Measurements from ENCODE around the gene SND1. TPM values are rescaled to one million over a fixed set of nuclear protein-coding genes. Genes with fewer than 3 reads are reported as not detected.

The SND1 gene
- polyA plus RNA-seq, 3 donors: 46.5 to 97.3 (median 79.8) TPM

DNA sequence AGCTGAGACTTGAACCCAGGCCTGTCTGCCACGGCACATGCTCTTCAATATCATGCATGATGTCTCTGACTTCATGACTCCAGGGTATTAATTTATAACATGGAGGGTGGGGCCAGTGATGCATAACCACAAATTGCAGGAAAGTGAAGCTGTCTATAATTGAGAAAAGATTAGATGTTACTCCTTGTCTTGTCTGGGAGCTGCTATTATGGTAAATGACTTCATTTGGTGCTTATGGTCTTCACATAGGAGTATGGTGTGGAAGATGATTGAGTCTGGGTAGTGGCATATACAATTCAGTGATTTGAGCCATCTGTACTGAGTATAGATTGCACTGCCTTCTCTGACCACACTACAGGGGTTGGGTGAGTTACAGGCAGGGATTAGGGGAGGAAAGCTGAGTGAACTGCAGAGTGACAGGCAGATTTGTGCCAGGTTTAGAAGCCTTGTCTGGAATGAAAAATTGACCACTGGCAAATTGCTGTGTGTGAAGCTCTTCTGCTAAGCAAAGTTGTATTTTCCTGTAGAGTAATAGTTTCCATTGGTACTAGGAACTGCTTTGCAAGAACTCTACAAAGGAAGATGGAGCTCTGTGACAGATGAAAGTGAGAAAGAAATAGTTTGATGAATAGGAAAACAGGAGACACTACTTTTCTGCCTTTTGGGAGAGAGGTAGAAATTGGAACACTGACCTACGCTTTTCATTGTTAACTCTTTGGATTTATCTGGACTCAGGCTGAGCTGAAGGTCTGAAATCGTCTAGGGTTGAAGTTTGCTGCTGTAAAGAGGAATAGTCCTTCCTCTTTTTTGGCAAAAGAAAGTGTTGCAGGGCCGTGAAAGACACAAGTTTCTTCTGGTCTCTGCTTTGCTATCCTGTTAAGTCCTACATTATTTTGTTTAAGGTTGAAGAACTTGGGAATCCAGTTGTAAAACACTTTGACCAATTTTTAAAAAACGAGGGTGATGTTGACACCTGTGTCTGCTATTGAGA lies 2.7 kb downstream of the SND1 start:
- Histone ChIP-seq H3K4me1 (ENCODE audit: control insufficient read depth in 1 of 2, insufficient read depth in 2 of 2, low read length in 2 of 2) (peaks cover 56 to 70% of the 10 kb centered on the region in 2 donors), H3K9ac (ENCODE audit: insufficient read depth, low read length, poor library complexity, severe bottlenecking) (no peak overlapping the region), H3K9me3 (replicated peaks in 1 of 2; ENCODE audit: control insufficient read depth in 1 of 2, insufficient read depth in 1 of 2, low read length in 2 of 2) (no peaks in the 10 kb centered on the region), H3K4me3 (replicated peaks in 1 of 3; ENCODE audit: low read depth in 2 of 3, low read length in 3 of 3) (peak overlapping the region; percentile 3 to 53 (median 9)), H3K79me2 (ENCODE audit: insufficient read depth, low read length) (peaks cover 75% of the 10 kb centered on the region), H3K36me3 (replicated peaks in 1 of 2; ENCODE audit: control insufficient read depth in 1 of 2, insufficient read depth in 2 of 2, low read length in 2 of 2) (peaks cover 0 to 11% of the 10 kb centered on the region in 2 donors), H2AFZ (ENCODE audit: insufficient read depth, low read depth, low read length, poor library complexity, severe bottlenecking) (peak overlapping the region; percentile 58), H3K27me3 (ENCODE audit: control insufficient read depth in 2 of 2, insufficient read depth in 2 of 2, low read length in 2 of 2) (no peaks in the 10 kb centered on the region), H3K27ac (ENCODE audit: low read depth in 1 of 2, low read length in 2 of 2) (peak overlapping the region in 1 of 2 donors; percentile 74), H4K20me1 (ENCODE audit: insufficient read depth, low read length) (peaks cover 26% of the 10 kb centered on the region), H3K4me2 (replicated peaks; ENCODE audit: extremely low read depth, low read length, poor library complexity, severe bottlenecking) (peak overlapping the region; percentile 76)
- Mint-ChIP-seq H3K4me1 (peaks cover 66% of the 10 kb centered on the region), H3K27ac (peak overlapping the region; percentile 75 to 94 (median 87)), H3K9me3 (peaks cover 0 to 7% (median 0%) of the 10 kb centered on the region in 7 donors), H3K4me3 (peak overlapping the region; percentile 66 to 84), H3K27me3 (ENCODE audit: low read depth in 3 of 3) (peaks cover 0 to 2% (median 0%) of the 10 kb centered on the region in 3 donors), H3K36me3 (peaks cover 7 to 16% of the 10 kb centered on the region in 2 donors)
- 44% methylated on average over 3 of the region's 5 CpGs for WGBS (ENCODE audit: insufficient coverage)
- TF ChIP-seq, protein P1, sequence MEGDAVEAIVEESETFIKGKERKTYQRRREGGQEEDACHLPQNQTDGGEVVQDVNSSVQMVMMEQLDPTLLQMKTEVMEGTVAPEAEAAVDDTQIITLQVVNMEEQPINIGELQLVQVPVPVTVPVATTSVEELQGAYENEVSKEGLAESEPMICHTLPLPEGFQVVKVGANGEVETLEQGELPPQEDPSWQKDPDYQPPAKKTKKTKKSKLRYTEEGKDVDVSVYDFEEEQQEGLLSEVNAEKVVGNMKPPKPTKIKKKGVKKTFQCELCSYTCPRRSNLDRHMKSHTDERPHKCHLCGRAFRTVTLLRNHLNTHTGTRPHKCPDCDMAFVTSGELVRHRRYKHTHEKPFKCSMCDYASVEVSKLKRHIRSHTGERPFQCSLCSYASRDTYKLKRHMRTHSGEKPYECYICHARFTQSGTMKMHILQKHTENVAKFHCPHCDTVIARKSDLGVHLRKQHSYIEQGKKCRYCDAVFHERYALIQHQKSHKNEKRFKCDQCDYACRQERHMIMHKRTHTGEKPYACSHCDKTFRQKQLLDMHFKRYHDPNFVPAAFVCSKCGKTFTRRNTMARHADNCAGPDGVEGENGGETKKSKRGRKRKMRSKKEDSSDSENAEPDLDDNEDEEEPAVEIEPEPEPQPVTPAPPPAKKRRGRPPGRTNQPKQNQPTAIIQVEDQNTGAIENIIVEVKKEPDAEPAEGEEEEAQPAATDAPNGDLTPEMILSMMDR (IDR thresholded peaks at IDR 0.05): no peak
- DNase-seq: peak in 2 of 3 donors; percentile 21 to 29
- intact Hi-C loops (cut with micrococcal nuclease): loop anchor here (5.0 to 10.0 kb wide), 2 partner anchors 67 to 260 kb away; partner anchors contain the start of genes ARF5 (in 1 of the 2), GCC1 (in 1 of the 2) and ZNF800 (in 1 of the 2)

DNA sequence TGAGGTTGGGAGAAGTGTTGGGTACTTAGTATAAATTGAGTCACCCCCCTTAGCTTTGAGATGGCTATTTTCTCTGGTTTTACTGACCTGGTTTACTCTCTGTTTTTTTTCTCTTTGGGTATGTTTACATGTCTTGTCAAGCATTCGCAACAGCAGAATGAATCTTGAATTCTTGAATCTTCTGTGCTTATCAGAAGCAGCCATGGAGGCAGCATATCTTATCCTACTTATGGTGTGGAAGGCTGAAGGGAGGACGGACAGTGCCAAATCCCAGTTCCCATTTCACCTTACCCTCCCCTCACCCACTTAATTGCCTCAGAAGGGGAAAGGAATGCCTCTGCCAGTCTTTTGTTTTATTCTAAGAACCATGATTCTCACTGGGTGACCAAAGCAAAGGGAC lies 3.7 kb downstream of the SND1 start:
- H3K27ac ChIP-seq (ENCODE audit: low read depth in 1 of 2, low read length in 2 of 2): peak overlapping the region in 1 of 2 donors; percentile 74
- intact Hi-C loops (cut with micrococcal nuclease): loop anchor here in 1 of 2 donors (10.0 kb wide), 1 partner anchor 261 kb away; the partner anchor contains the start of gene ZNF800
- H3K4me3 Mint-ChIP-seq: no peak overlapping the region
- H3K36me3 ChIP-seq (replicated peaks in 1 of 2; ENCODE audit: control insufficient read depth in 1 of 2, insufficient read depth in 2 of 2, low read length in 2 of 2): peaks cover 0 to 22% of the 10 kb centered on the region in 2 donors
- peaks cover 35% of the 10 kb centered on the region for H4K20me1 ChIP-seq (ENCODE audit: insufficient read depth, low read length)
- peaks cover 0 to 7% (median 0%) of the 10 kb centered on the region in 7 donors for H3K9me3 Mint-ChIP-seq
- H3K27me3 Mint-ChIP-seq (ENCODE audit: low read depth in 3 of 3): peaks cover 0 to 2% (median 0%) of the 10 kb centered on the region in 3 donors
- peaks cover 14 to 26% of the 10 kb centered on the region in 2 donors for H3K36me3 Mint-ChIP-seq
- H3K4me1 ChIP-seq (ENCODE audit: control insufficient read depth in 1 of 2, insufficient read depth in 2 of 2, low read length in 2 of 2): peaks cover 61 to 71% of the 10 kb centered on the region in 2 donors
- TF ChIP-seq, protein P1 (IDR thresholded peaks at IDR 0.05): no peak
- peak overlapping the region in 1 of 3 experiments; percentile 53 for H3K4me3 ChIP-seq (replicated peaks in 1 of 3; ENCODE audit: low read depth in 2 of 3, low read length in 3 of 3)
- peak overlapping the region; percentile 25 to 94 (median 86) for H3K27ac Mint-ChIP-seq
- peaks cover 71% of the 10 kb centered on the region for H3K4me1 Mint-ChIP-seq
- H3K27me3 ChIP-seq (ENCODE audit: control insufficient read depth in 2 of 2, insufficient read depth in 2 of 2, low read length in 2 of 2): no peaks in the 10 kb centered on the region
- H3K4me2 ChIP-seq (replicated peaks; ENCODE audit: extremely low read depth, low read length, poor library complexity, severe bottlenecking): peak overlapping the region; percentile 76
- no peak overlapping the region for H2AFZ ChIP-seq (ENCODE audit: insufficient read depth, low read depth, low read length, poor library complexity, severe bottlenecking)
- no peak overlapping the region for H3K9ac ChIP-seq (ENCODE audit: insufficient read depth, low read length, poor library complexity, severe bottlenecking)
- H3K9me3 ChIP-seq (replicated peaks in 1 of 2; ENCODE audit: control insufficient read depth in 1 of 2, insufficient read depth in 1 of 2, low read length in 2 of 2): no peaks in the 10 kb centered on the region
- WGBS (ENCODE audit: insufficient coverage): no CpG with 5 or more reads among the region's 2 CpGs
- DNase-seq: no peak
- H3K79me2 ChIP-seq (ENCODE audit: insufficient read depth, low read length): peaks cover 85% of the 10 kb centered on the region

Data from CD14-positive monocyte (primary cell).